ES-I3 (cell line): Measurements from ENCODE around the gene KRT79.

ENCODE experiments used
- H3K36me3 ChIP-seq: 2 replicates; pipeline ENCODE4 v1.6.1; 2013; ENCODE audit warnings: mild to moderate bottlenecking, low read length, control low read depth, moderate library complexity; ENCODE audit not compliant: insufficient read depth
- H3K4me1 ChIP-seq: 2 replicates; pipeline ENCODE4 v1.6.1; 2013; ENCODE audit warnings: mild to moderate bottlenecking, control low read depth, low read length; ENCODE audit not compliant: insufficient read depth
- H3K9ac ChIP-seq: 2 replicates; pipeline ENCODE4 v1.6.1; 2013; ENCODE audit warnings: low read depth, mild to moderate bottlenecking, low read length, moderate library complexity
- H3K9me3 ChIP-seq: 2 replicates; pipeline ENCODE4 v1.6.1; 2013; ENCODE audit warnings: mild to moderate bottlenecking, low read length, moderate library complexity; ENCODE audit not compliant: control insufficient read depth, insufficient read depth

Gene KRT79

DNA sequence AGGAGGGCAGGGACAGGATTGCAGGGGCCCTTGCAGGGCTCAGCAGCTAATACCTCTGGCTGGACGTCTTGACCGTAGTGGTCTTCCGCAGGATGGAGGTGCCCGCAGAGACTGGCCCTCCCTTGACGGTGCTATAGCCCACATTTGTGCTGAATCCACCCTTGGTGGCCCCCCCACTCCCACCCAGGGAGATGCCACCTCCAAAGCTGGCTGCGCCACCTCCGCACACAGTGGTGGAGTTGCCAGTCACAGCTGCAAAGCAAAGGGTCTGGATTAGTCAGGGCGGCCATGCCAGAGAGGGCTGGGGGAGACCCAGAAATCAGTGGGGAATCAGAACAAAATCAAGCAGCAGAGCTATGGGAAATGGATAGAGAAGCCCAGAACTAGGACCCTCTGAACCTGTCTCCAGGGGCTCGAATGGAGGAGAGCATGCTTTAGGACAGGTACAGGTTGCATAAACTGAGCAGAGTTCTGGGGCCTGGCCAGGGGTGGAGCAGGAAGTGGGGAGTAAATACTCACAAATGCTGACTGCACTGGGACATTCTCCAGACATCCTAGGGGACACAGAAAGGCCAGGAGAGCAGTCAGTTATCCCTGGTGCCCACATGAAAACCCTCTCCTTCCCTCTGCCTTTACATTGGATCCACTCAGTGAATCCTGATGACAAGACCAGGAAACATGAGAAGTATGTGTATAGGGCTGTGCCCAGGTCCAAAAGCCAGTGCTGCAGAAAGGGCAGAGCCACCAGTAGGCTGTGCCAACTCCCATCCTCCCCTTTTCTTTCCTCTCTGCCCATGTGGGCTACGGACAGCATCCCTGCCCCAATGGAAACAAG, 12.1 kb downstream of the KRT79 start:
- no peaks in the 10 kb centered on the region for H3K4me1 ChIP-seq
- no peaks in the 10 kb centered on the region for H3K9me3 ChIP-seq
- no peaks in the 10 kb centered on the region for H3K36me3 ChIP-seq
- H3K9ac ChIP-seq: no peak overlapping the region

DNA sequence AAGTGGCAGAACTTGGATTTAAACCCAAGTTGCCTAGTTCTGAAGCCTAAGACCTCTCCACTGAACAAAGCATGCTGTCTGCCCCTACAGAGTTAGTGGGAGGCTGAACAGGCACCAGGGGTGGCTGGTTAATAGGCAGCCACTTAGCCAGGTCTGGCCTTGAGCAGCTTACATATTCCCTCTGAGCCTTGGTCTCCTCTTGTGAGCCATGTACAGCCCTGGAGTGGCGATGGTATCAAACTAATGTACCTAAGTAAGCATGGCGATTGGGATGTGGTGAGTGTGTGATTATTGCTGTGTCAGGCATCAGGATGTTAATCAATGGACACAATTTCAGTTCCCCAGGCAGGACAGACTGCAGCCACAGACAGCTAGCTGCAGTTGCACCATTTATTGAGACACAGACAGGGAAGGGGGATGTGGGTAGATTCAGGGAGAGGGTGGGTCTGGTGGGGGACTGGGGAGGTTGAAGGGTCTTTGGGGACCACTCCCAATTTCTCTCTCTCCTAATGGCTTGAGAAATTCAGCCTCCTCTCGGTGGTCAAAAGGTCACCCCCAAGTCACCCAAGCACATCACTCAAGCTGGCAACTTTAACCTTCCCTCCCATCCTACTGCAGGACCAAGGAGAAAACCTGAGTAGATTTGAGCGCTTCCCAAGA, 12.9 kb downstream of the KRT79 start:
- H3K4me1 ChIP-seq: no peaks in the 10 kb centered on the region

DNA sequence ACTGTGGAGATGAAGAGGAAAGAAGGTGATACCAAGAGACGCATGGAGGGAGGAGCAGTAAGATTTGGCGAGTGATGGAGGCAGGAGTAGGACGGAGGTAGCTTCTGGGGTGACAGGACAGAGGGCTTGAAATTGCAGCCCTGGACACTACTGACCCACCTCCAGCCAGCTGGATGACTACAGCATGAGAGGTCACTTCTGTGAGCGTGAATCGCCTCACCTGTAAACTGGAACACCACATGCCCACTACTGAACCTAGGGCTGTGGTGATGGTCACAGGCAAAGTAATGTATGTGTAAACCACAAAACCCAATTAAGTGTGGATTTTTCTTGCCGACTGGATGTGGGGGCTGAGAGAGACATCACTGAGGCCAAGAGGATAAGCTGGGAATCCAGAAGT, 13.6 kb downstream of the KRT79 start:
- H3K9me3 ChIP-seq: no peaks in the 10 kb centered on the region
- no peaks in the 10 kb centered on the region for H3K4me1 ChIP-seq

More for the DNA sequence above, 12.9 kb downstream of the KRT79 start:
- no peaks in the 10 kb centered on the region for H3K9me3 ChIP-seq
- H3K9ac ChIP-seq: no peak overlapping the region
- no peaks in the 10 kb centered on the region for H3K36me3 ChIP-seq

DNA sequence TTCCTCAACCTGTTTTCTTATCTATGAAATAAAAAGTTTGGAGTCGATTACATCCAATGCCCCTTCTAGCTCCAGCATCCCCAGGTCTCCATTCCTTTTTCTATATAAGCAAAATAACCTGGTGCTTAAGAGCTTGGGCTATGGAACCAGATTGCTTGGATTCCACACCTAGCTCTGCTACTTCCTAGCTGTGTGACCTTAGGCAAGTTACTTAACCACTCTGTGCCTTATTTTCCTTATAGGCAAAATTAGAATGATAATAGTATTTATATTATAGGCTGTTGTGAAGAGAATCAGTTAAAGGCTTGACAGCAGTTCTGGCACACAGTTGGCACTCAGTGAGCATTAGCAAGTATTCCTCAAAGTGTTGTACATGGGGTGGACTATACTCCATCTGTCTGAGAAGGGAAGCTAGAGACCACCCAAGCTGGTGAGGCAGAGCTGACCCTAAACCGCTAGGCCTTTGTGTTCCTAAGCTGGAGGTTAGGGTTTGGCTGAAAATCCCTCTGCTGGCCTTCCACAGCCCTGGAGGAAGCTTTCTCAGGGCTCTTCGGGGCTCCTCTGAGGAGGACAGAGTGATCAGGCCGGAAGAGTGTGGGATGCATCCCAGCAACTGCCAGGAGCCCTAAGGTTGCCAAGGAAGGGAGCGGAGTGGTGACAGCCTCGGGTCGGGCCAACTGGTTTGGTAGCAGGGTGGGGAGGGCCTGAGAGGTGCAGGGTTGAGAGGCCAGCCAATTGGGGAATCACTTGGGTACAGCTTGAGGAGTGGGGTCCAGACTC, 14.2 kb downstream of the KRT79 start:
- no peaks in the 10 kb centered on the region for H3K36me3 ChIP-seq
- no peaks in the 10 kb centered on the region for H3K4me1 ChIP-seq
- H3K9ac ChIP-seq: no peak overlapping the region
- H3K9me3 ChIP-seq: no peaks in the 10 kb centered on the region

More for the DNA sequence above, 13.6 kb downstream of the KRT79 start:
- Histone ChIP-seq H3K36me3 (no peaks in the 10 kb centered on the region), H3K9ac (no peak overlapping the region)

DNA sequence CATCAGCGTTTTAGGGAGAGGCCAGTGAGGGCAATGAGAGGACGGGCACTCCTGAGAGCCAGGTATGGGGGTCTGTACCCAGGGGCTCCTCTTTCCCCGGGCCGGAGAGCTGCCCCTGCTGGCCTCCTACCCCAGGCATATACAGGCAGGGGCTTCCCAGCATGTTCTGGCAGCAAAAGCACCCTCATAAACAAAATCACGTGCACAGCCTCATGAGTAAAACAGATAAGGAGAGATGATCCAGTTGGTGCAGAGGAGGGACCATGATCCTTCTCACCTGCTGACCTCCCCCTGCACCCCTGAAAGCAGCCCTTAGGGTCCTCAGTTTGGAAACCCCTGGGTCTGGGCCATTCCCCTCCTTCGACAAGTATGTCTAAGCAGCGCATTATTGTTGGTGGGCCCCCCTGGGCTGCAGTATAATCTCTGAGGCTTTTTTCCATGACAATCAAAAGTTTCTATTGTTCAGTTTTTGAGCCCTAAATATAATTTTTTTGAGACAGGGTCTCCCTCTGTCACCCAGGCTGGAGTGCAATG, 15.2 kb downstream of the KRT79 start:
- Histone ChIP-seq H3K4me1 (no peaks in the 10 kb centered on the region), H3K36me3 (no peaks in the 10 kb centered on the region), H3K9ac (no peak overlapping the region), H3K9me3 (no peaks in the 10 kb centered on the region)

DNA sequence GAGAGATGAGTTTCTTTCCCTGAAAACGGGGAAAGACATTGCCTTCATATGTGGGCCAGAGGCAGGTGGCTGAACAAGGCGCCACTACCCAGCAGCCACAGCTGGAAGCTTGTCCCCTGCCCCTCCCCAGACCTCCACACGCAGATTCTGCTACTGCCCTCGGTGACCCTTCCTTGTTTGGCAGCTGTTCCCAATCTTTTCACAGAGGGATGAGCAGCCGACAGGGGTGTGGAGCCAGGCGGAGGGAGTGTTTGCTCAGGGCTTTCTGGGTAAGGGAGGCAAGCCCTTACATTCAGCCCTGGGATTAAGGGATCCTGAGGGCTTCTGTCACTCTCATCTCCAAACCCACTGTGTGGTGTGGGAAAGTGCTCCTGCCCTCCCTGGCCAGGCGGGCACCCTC, 15.7 kb downstream of the KRT79 start:
- no peaks in the 10 kb centered on the region for H3K9me3 ChIP-seq
- no peak overlapping the region for H3K9ac ChIP-seq
- H3K36me3 ChIP-seq: no peaks in the 10 kb centered on the region
- no peaks in the 10 kb centered on the region for H3K4me1 ChIP-seq

DNA sequence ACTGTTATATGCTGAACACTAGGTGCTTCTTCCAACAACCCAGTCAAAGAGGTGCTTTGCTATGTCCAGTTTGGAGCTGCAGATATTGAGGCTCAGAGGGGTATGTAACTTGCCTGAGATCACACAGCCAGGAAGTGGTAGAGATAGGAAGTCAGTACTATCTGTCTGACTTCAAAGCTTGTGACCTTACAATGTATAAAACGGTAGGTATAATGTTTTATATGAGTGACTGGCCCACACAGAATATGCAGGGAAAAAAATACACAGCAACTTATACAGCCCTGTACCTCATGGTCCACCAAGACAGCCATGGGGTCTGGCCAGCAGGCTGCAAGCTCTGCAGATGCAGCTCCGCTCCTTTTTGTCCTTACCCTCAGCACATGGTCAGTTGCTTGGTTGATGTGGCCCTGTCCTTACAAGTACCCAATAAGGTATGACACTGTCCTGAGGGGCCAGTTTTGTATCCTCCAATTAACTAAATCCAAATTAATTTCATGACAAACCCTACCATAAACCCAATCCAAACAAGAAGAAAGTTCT, 16.3 kb downstream of the KRT79 start:
- Histone ChIP-seq H3K9me3 (no peaks in the 10 kb centered on the region), H3K9ac (no peak overlapping the region), H3K4me1 (no peaks in the 10 kb centered on the region), H3K36me3 (no peaks in the 10 kb centered on the region)

DNA sequence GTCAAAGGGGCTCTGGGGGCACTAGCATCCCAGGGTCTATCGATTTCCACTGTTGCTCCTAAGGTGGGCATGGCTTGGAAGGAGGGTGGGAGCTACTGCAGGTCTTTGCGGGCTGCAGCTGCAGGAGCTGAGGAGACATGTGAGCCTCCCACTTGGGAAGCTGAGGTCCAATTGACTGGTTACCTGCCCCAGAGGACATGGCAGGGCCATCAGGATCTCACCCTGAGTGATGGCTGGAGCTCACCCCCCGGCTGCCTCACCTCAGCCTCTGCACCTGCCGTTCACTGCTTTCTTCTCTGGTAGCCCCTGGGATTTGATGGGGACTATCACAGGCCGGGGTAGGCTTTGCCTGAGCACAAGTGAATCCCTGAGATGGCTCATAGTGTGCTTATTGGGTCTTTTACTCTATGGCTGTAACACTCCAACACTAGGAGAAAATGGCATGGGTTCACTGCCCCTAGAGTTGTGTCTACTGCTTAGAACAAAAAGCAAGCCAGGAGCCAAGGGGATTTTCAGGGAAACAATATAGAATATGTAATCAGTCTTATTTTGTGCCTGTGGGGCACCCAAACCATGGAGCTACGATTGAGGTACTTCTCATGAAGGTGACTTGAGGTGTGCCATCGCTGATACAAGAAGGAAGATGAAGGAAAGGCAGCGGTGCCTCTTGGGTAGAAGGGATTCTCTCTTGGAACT, 17.0 kb downstream of the KRT79 start:
- no peak overlapping the region for H3K9ac ChIP-seq
- H3K4me1 ChIP-seq: no peaks in the 10 kb centered on the region
- H3K36me3 ChIP-seq: no peaks in the 10 kb centered on the region
- no peaks in the 10 kb centered on the region for H3K9me3 ChIP-seq

DNA sequence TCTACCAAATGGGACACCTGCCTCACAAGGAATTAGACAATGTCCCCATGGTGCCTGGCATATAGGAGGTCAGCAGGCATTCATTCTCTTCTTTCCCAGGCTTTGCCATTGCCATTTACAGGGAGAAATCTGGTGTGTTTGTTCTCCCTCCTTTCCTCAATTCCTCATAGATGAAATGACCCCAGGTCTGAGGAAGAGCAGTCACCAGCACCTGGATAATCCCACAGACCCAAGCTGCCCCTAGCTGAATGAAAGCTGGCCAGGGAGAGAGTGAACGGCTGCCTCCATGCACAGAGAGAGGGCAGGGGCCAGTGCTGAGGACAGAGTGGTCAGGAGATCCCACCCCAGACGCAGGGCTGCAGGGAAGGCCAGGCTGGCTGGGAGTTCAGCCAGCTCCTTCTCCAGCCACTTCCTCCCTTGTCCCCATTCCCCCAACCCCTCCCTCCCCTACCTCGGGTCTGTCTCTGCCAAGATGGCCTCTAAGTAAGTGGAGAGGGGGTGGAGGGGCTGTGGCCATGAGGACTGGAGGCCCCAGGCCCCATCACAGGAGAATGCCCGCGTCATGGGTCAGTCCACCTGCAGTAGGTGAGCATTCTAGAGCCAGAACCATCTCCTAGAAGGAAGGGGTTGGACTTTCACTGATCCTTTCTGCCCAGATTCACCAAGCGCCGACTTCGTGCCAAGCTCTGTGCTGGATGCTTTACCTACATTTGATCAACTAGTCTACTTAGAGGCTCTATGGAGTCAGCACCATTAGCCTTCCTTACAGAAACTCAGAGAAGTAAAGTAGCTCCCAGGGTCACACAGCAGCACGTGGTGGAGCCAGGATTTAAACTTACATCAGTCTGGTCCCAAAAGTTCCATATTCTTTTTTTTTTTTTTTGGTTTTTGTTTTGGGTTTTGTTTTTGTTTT, 18.2 kb downstream of the KRT79 start:
- no peaks in the 10 kb centered on the region for H3K9me3 ChIP-seq
- no peak overlapping the region for H3K9ac ChIP-seq
- H3K36me3 ChIP-seq: no peaks in the 10 kb centered on the region
- no peaks in the 10 kb centered on the region for H3K4me1 ChIP-seq

DNA sequence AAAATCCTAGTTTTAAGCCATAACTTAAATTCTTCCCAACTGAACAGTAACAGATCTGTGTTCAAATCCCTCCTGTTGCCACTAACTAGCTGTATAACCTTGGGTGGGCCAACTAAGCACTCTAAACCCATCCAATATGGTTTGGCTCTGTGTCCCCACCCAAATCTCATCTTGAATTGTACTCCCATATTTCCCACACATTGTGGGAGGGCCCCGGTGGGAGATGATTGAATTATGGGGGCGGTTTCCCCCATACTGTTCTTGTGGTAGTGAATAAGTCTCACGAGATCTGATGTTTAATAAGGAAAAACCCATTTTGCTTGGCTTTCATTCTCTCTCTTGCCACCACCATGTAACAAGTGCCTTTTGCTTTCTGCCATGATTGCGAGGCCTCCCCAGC, 18.9 kb downstream of the KRT79 start:
- no peaks in the 10 kb centered on the region for H3K4me1 ChIP-seq
- H3K9ac ChIP-seq: no peak overlapping the region
- no peaks in the 10 kb centered on the region for H3K36me3 ChIP-seq
- no peaks in the 10 kb centered on the region for H3K9me3 ChIP-seq

DNA sequence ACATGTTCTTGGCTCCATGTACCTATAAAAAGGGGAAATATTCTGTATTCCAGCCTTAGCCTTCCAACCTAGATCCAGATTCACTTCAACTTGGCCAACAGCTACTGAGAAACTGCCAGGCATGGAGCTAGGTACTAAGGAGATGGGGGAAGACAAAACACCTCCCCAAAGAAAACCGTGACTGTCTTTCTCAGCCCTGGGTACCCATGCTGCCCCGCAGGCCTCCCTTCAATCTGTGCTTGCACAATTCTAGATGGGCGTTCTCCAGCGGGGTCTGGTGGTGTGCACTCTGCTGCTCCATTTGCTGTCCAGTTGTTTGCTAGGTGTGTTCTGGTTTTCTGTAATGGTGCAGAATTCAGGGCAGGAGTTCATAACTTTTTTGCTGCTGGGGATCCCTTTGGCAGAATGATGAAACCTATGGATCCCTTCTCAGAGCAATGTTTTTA, 19.4 kb downstream of the KRT79 start:
- Histone ChIP-seq H3K9ac (no peak overlapping the region), H3K36me3 (no peaks in the 10 kb centered on the region), H3K9me3 (no peaks in the 10 kb centered on the region), H3K4me1 (no peaks in the 10 kb centered on the region)

DNA sequence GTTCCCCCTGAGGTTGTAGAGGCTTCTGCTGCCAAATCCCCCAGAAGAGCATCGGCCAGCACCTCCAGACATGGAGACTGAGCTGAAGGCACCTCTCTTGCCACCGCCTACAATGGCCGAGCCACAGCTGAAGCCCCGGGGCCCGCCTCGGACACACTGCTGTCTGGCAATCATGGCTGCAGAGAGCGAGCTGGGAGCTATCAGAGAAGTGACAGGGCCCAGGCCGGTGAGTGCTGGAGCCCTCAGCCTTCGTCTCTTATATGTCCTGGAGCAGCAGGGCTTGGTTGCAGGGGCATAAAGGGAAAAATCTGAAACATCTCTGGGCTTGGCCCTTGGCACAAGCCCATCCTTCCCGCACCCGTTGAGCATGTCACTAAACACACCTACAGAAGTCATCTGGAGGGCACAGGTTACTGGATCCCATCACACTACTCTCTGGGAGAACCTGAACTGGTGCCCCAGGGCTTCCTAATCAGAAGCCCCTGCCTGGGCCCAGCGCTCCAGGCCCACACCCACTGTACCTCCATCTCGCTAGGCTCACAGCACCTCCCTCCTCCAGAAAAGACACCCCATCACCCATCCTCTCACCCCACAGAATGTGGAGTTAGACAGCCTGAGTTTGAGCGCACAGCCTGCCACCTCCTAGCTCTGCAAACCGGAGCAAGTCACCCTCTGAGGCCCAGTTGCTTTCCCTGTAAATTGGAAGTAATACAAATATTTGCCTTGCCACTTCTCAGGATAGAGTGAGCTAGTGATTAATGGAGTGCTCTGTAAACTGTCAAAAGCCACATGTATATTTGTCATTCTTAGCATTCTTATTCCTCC, 20.0 kb downstream of the KRT79 start, which contains the start of gene KRT4:
KRT4 (minus strand) TSS at position 232 of the 825 bp plus-strand sequence; CDS start at position 174, 58 bp downstream.
- Histone ChIP-seq H3K36me3 (no peaks in the 10 kb centered on the region), H3K9ac (no peak within 1 kb of the TSS), H3K9me3 (no peaks in the 10 kb centered on the region), H3K4me1 (no peaks in the 10 kb centered on the region)
